ENCODE measurements around the gene ZNF423. TPM values are rescaled to one million over a fixed set of nuclear protein-coding genes. Genes with fewer than 3 reads are reported as not detected.

Gene ZNF423
- total RNA-seq, 4 donors from 2014 or later: 7.0 to 19.7 (median 8.4) TPM

DNA sequence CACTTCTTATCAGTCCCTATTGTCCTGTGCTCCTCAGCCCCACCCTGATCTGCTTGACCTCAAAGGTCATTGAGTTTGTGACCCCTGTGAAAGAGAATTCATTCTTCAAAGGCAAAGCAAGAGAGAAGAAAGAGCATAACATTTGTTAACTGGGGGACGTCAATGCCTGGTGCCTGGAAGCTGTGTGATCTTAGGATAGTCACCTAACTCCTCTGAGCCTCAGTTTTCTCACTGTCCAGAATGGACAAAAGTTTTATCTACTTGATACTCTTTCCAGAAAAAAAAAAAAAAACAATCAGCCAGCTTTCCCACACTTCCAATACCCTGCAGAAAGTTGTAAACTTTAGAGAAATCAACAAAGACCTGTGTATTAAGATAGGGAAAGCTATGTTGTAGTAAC is 309.2 kb downstream of the ZNF423 start:
- peak overlapping the region in 1 of 4 donors; percentile 42 for H3K27ac ChIP-seq
- no peaks in the 10 kb centered on the region for H3K9me3 ChIP-seq

GRCh38 chr16:49545741-49546448 is 310.0 kb downstream of the ZNF423 start:
- H3K9me3 ChIP-seq: no peaks in the 10 kb centered on the region
- no peak for TF ChIP-seq EP300 (IDR thresholded peaks at IDR 0.05)
- TF ChIP-seq POLR2A (IDR thresholded peaks at IDR 0.05): no peak
- no peak for TF ChIP-seq POLR2AphosphoS5 (IDR thresholded peaks at IDR 0.05)
- TF ChIP-seq, protein P1, sequence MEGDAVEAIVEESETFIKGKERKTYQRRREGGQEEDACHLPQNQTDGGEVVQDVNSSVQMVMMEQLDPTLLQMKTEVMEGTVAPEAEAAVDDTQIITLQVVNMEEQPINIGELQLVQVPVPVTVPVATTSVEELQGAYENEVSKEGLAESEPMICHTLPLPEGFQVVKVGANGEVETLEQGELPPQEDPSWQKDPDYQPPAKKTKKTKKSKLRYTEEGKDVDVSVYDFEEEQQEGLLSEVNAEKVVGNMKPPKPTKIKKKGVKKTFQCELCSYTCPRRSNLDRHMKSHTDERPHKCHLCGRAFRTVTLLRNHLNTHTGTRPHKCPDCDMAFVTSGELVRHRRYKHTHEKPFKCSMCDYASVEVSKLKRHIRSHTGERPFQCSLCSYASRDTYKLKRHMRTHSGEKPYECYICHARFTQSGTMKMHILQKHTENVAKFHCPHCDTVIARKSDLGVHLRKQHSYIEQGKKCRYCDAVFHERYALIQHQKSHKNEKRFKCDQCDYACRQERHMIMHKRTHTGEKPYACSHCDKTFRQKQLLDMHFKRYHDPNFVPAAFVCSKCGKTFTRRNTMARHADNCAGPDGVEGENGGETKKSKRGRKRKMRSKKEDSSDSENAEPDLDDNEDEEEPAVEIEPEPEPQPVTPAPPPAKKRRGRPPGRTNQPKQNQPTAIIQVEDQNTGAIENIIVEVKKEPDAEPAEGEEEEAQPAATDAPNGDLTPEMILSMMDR (IDR thresholded peaks at IDR 0.05): no peak
- peak; percentile 60 for ATAC-seq
- H3K4me3 ChIP-seq: no peak overlapping the region
- no peaks in the 10 kb centered on the region for H3K27me3 ChIP-seq
- H3K4me1 ChIP-seq: peaks cover 0 to 12% (median 10%) of the 10 kb centered on the region in 3 donors
- peak overlapping the region in 2 of 4 donors; percentile 4 to 42 for H3K27ac ChIP-seq
- no peaks in the 10 kb centered on the region for H3K36me3 ChIP-seq
- WGBS, 2 donors (ENCODE audit: low coverage in 1 of 2): 69 to 79% methylated on average over 4 to 5 of the region's 6 CpGs

More for the DNA sequence above, 309.2 kb downstream of the ZNF423 start:
- no peak for TF ChIP-seq POLR2AphosphoS5 (IDR thresholded peaks at IDR 0.05)
- TF ChIP-seq, protein P1 (IDR thresholded peaks at IDR 0.05): no peak
- TF ChIP-seq EP300 (IDR thresholded peaks at IDR 0.05): no peak
- no peak for TF ChIP-seq POLR2A (IDR thresholded peaks at IDR 0.05)
- Histone ChIP-seq H3K4me3 (no peak overlapping the region), H3K27me3 (no peaks in the 10 kb centered on the region), H3K36me3 (no peaks in the 10 kb centered on the region), H3K4me1 (peaks cover 0 to 12% (median 10%) of the 10 kb centered on the region in 3 donors)
- no peak for ATAC-seq
- WGBS, 2 donors (ENCODE audit: low coverage in 1 of 2): 40 to 83% methylated on average over 1 of the region's 1 CpG

DNA sequence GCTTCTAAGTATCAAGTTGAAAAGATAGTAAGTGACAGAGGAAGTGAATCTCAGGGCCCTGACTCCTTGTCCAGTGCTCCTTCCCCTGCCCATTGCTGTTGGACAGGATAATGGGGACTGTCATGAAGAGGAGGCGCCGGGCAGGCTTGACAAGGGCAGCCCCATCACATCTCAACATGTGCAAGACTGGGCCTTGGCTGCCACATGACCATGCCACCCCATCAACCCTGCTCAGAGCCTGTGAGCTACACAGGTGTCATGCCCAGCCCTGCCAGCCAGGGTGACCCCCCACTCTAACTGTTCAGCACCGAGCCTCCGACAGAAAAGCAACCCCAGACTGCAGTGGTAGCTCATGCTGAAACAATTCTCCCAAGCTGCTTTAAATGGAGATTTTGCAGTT is 310.7 kb downstream of the ZNF423 start:
- TF ChIP-seq, protein P1 (IDR thresholded peaks at IDR 0.05): no peak
- no peak for TF ChIP-seq POLR2A (IDR thresholded peaks at IDR 0.05)
- TF ChIP-seq POLR2AphosphoS5 (IDR thresholded peaks at IDR 0.05): no peak
- TF ChIP-seq EP300 (IDR thresholded peaks at IDR 0.05): no peak
- peaks cover 0 to 12% (median 10%) of the 10 kb centered on the region in 3 donors for H3K4me1 ChIP-seq
- ATAC-seq: no peak
- no peak overlapping the region for H3K4me3 ChIP-seq
- no peaks in the 10 kb centered on the region for H3K9me3 ChIP-seq
- H3K27ac ChIP-seq: peak overlapping the region in 1 of 4 donors; percentile 4
- 80% methylated on average over 1 of the region's 4 CpGs; no CpG with 5 or more reads in 1 of the 2 donors for WGBS, 2 donors (ENCODE audit: low coverage in 1 of 2)
- H3K36me3 ChIP-seq: no peaks in the 10 kb centered on the region
- no peaks in the 10 kb centered on the region for H3K27me3 ChIP-seq

- no peak overlapping the region for H3K4me3 ChIP-seq
- peaks cover 0 to 12% (median 10%) of the 10 kb centered on the region in 3 donors for H3K4me1 ChIP-seq
- no peak overlapping the region for H3K27ac ChIP-seq
- no peak for ATAC-seq
- no peaks in the 10 kb centered on the region for H3K27me3 ChIP-seq
- no peaks in the 10 kb centered on the region for H3K9me3 ChIP-seq
- no peaks in the 10 kb centered on the region for H3K36me3 ChIP-seq
- no peak for TF ChIP-seq POLR2A (IDR thresholded peaks at IDR 0.05)
- no peak for TF ChIP-seq EP300 (IDR thresholded peaks at IDR 0.05)
- TF ChIP-seq, protein P1 (IDR thresholded peaks at IDR 0.05): no peak
- no peak for TF ChIP-seq POLR2AphosphoS5 (IDR thresholded peaks at IDR 0.05)
- WGBS, 2 donors (ENCODE audit: low coverage in 1 of 2): 80 to 100% methylated on average over 1 to 3 of the region's 10 CpGs
Observed at GRCh38 chr16:49544828-49545227, 311.1 kb downstream of the ZNF423 start.

DNA sequence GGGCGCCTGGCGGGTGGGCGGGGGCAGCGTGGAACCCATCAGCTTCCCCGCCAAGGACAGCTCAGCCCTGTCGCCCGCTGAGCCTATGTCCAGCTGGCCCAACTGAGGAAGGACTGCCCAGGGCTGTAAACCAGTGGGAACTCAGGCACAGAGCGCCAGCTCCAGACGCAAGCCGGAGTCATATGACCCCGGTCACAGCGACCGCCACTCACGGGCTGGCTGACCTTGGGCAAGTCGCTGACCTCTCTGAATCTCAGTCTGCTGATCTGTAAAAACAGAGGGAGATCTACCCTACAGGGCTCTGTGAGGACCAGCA is 312.3 kb downstream of the ZNF423 start:
- H3K9me3 ChIP-seq: no peaks in the 10 kb centered on the region
- no peak overlapping the region for H3K4me3 ChIP-seq
- WGBS, 2 donors (ENCODE audit: low coverage in 1 of 2): 100% methylated on average over 5 of the region's 15 CpGs; no CpG with 5 or more reads in 1 of the 2 donors
- ATAC-seq: no peak
- no peaks in the 10 kb centered on the region for H3K27me3 ChIP-seq
- no peak overlapping the region for H3K27ac ChIP-seq
- TF ChIP-seq, protein P1 (IDR thresholded peaks at IDR 0.05): no peak
- TF ChIP-seq EP300 (IDR thresholded peaks at IDR 0.05) (no peak), POLR2A (IDR thresholded peaks at IDR 0.05) (no peak), POLR2AphosphoS5 (IDR thresholded peaks at IDR 0.05) (no peak)
- H3K4me1 ChIP-seq: peaks cover 0 to 12% (median 10%) of the 10 kb centered on the region in 3 donors
- H3K36me3 ChIP-seq: no peaks in the 10 kb centered on the region
